GM18873 (cell line): ENCODE measurements around the gene CHST15.

Experiments used
- ATAC-seq: cut with Tn5 transposase; IDR thresholded peaks from one replicate; pipeline ENCODE4 v1.9.1; 2021; ENCODE audit warnings: mild to moderate bottlenecking, moderate library complexity, moderate number of reproducible peaks; ENCODE audit not compliant: unreplicated experiment, low FRiP score

Gene CHST15

GRCh38 chr10:123988694-123989093, 104.7 kb downstream of the CHST15 start:
- no peak for ATAC-seq

- no peak for ATAC-seq
Observed at GRCh38 chr10:123986736-123987135, 106.7 kb downstream of the CHST15 start.

GRCh38 chr10:123974406-123974805, 119.0 kb downstream of the CHST15 start:
- ATAC-seq: no peak

GRCh38 chr10:123972481-123973401, 120.7 kb downstream of the CHST15 start:
- ATAC-seq: no peak

- ATAC-seq: no peak
Observed at GRCh38 chr10:123970927-123971286, 122.5 kb downstream of the CHST15 start.

GRCh38 chr10:123970207-123970926, 123.0 kb downstream of the CHST15 start:
- ATAC-seq: no peak

- no peak for ATAC-seq
Observed at GRCh38 chr10:123967626-123968243, 125.7 kb downstream of the CHST15 start.

GRCh38 chr10:123966896-123967231, 126.5 kb downstream of the CHST15 start:
- no peak for ATAC-seq

- ATAC-seq: no peak
Observed at GRCh38 chr10:123965973-123966895, 127.2 kb downstream of the CHST15 start.

- no peak for ATAC-seq
Observed at GRCh38 chr10:123964953-123965352, 128.4 kb downstream of the CHST15 start.

- ATAC-seq: no peak
Observed at GRCh38 chr10:123962756-123963530, 130.5 kb downstream of the CHST15 start.

GRCh38 chr10:123958241-123958640, 135.2 kb downstream of the CHST15 start:
- no peak for ATAC-seq
